ENCODE data around the gene EPN1. TPM values are rescaled to one million over a fixed set of nuclear protein-coding genes. Genes with fewer than 3 reads are reported as not detected.

EPN1 gene
- total and polyA plus RNA-seq, 5 donors from 2014 or later, result 6.3 to 46.1 (median 8.1) TPM

- peaks cover 60% of the 10 kb centered on the region for H3K36me3 ChIP-seq (ENCODE audit: control insufficient read depth, insufficient read depth, low read length)
- DNase-seq, result no peak
- peaks cover 5% of the 10 kb centered on the region for H3K36me3 Mint-ChIP-seq
Measured at GRCh38 chr19:55689411-55690108, 14.5 kb downstream of the EPN1 start.

GRCh38 chr19:55690109-55690768 is 15.2 kb downstream of the EPN1 start:
- Histone ChIP-seq H3K4me1 (ENCODE audit: control insufficient read depth, insufficient read depth, low read length, poor library complexity, severe bottlenecking) (no peaks in the 10 kb centered on the region), H3K9me3 (ENCODE audit: control insufficient read depth in 2 of 2, low read length in 2 of 2) (no peaks in the 10 kb centered on the region), H3K27ac (ENCODE audit: insufficient read depth, low read length, poor library complexity, severe bottlenecking) (no peak overlapping the region), H3K36me3 (ENCODE audit: control insufficient read depth, insufficient read depth, low read length) (peaks cover 58% of the 10 kb centered on the region), H3K4me3 (ENCODE audit: low read depth, low read length) (no peak overlapping the region), H3K27me3 (ENCODE audit: control insufficient read depth, insufficient read depth, low read length) (no peaks in the 10 kb centered on the region)
- no peak for DNase-seq
- Mint-ChIP-seq H3K4me3 (no peak overlapping the region), H3K4me1 (peaks cover 0 to 15% (median 0%) of the 10 kb centered on the region in 4 donors), H3K27ac (no peak overlapping the region), H3K36me3 (peaks cover 5% of the 10 kb centered on the region), H3K9me3 (no peaks in the 10 kb centered on the region), H3K27me3 (no peaks in the 10 kb centered on the region)
- ATAC-seq (ENCODE audit: low read depth in 2 of 2), result no peak

More at GRCh38 chr19:55689411-55690108, 14.5 kb downstream of the EPN1 start:
- Mint-ChIP-seq H3K4me3 (peak overlapping the region in 1 of 4 donors; percentile 15), H3K27me3 (no peaks in the 10 kb centered on the region), H3K9me3 (no peaks in the 10 kb centered on the region), H3K4me1 (peaks cover 0 to 15% (median 2%) of the 10 kb centered on the region in 4 donors), H3K27ac (peak overlapping the region in 1 of 3 donors; percentile 56)
- Histone ChIP-seq H3K4me1 (ENCODE audit: control insufficient read depth, insufficient read depth, low read length, poor library complexity, severe bottlenecking) (no peaks in the 10 kb centered on the region), H3K27me3 (ENCODE audit: control insufficient read depth, insufficient read depth, low read length) (no peaks in the 10 kb centered on the region), H3K27ac (ENCODE audit: insufficient read depth, low read length, poor library complexity, severe bottlenecking) (no peak overlapping the region), H3K4me3 (ENCODE audit: low read depth, low read length) (no peak overlapping the region), H3K9me3 (ENCODE audit: control insufficient read depth in 2 of 2, low read length in 2 of 2) (no peaks in the 10 kb centered on the region)
- no peak for ATAC-seq (ENCODE audit: low read depth in 2 of 2)

- H3K36me3 Mint-ChIP-seq, result peaks cover 5% of the 10 kb centered on the region
- H3K36me3 ChIP-seq (ENCODE audit: control insufficient read depth, insufficient read depth, low read length), result peaks cover 56% of the 10 kb centered on the region
- H3K4me3 Mint-ChIP-seq, result no peak overlapping the region
- H3K9me3 Mint-ChIP-seq, result no peaks in the 10 kb centered on the region
- no peak overlapping the region for H3K27ac Mint-ChIP-seq
- H3K9me3 ChIP-seq (ENCODE audit: control insufficient read depth in 2 of 2, low read length in 2 of 2), result no peaks in the 10 kb centered on the region
- no peak overlapping the region for H3K27ac ChIP-seq (ENCODE audit: insufficient read depth, low read length, poor library complexity, severe bottlenecking)
- H3K27me3 ChIP-seq (ENCODE audit: control insufficient read depth, insufficient read depth, low read length), result no peaks in the 10 kb centered on the region
- no peak overlapping the region for H3K4me3 ChIP-seq (ENCODE audit: low read depth, low read length)
- peaks cover 0 to 13% (median 0%) of the 10 kb centered on the region in 4 donors for H3K4me1 Mint-ChIP-seq
- DNase-seq (no peak), ATAC-seq (ENCODE audit: low read depth in 2 of 2) (no peak)
- no peaks in the 10 kb centered on the region for H3K4me1 ChIP-seq (ENCODE audit: control insufficient read depth, insufficient read depth, low read length, poor library complexity, severe bottlenecking)
- no peaks in the 10 kb centered on the region for H3K27me3 Mint-ChIP-seq
Measured at GRCh38 chr19:55690769-55691545, 15.9 kb downstream of the EPN1 start.

- H3K36me3 Mint-ChIP-seq, result peaks cover 5% of the 10 kb centered on the region
- H3K27ac Mint-ChIP-seq, result no peak overlapping the region
- H3K4me3 Mint-ChIP-seq, result no peak overlapping the region
- H3K4me3 ChIP-seq (ENCODE audit: low read depth, low read length), result no peak overlapping the region
- no peaks in the 10 kb centered on the region for H3K27me3 ChIP-seq (ENCODE audit: control insufficient read depth, insufficient read depth, low read length)
- no peaks in the 10 kb centered on the region for H3K9me3 Mint-ChIP-seq
- H3K4me1 ChIP-seq (ENCODE audit: control insufficient read depth, insufficient read depth, low read length, poor library complexity, severe bottlenecking), result no peaks in the 10 kb centered on the region
- no peaks in the 10 kb centered on the region for H3K27me3 Mint-ChIP-seq
- ATAC-seq (ENCODE audit: low read depth in 2 of 2), result no peak
- no peaks in the 10 kb centered on the region for H3K9me3 ChIP-seq (ENCODE audit: control insufficient read depth in 2 of 2, low read length in 2 of 2)
- H3K36me3 ChIP-seq (ENCODE audit: control insufficient read depth, insufficient read depth, low read length), result peaks cover 54% of the 10 kb centered on the region
- H3K4me1 Mint-ChIP-seq, result peaks cover 0 to 7% (median 0%) of the 10 kb centered on the region in 4 donors
- DNase-seq, result no peak
- no peak overlapping the region for H3K27ac ChIP-seq (ENCODE audit: insufficient read depth, low read length, poor library complexity, severe bottlenecking)
Measured at GRCh38 chr19:55691561-55692481, 16.8 kb downstream of the EPN1 start.

GRCh38 chr19:55692681-55693081 is 17.7 kb downstream of the EPN1 start:
- Histone ChIP-seq H3K27me3 (ENCODE audit: control insufficient read depth, insufficient read depth, low read length) (no peaks in the 10 kb centered on the region), H3K9me3 (ENCODE audit: control insufficient read depth in 2 of 2, low read length in 2 of 2) (no peaks in the 10 kb centered on the region), H3K36me3 (ENCODE audit: control insufficient read depth, insufficient read depth, low read length) (peaks cover 51% of the 10 kb centered on the region), H3K27ac (ENCODE audit: insufficient read depth, low read length, poor library complexity, severe bottlenecking) (no peak overlapping the region), H3K4me3 (ENCODE audit: low read depth, low read length) (no peak overlapping the region), H3K4me1 (ENCODE audit: control insufficient read depth, insufficient read depth, low read length, poor library complexity, severe bottlenecking) (no peaks in the 10 kb centered on the region)
- H3K4me1 Mint-ChIP-seq, result peaks cover 0 to 7% (median 1%) of the 10 kb centered on the region in 4 donors
- H3K9me3 Mint-ChIP-seq, result no peaks in the 10 kb centered on the region
- peaks cover 9% of the 10 kb centered on the region for H3K36me3 Mint-ChIP-seq
- H3K27me3 Mint-ChIP-seq, result no peaks in the 10 kb centered on the region
- H3K4me3 Mint-ChIP-seq, result no peak overlapping the region
- ATAC-seq (ENCODE audit: low read depth in 2 of 2), result no peak
- no peak overlapping the region for H3K27ac Mint-ChIP-seq
- DNase-seq, result no peak

- DNase-seq, result no peak
- Histone ChIP-seq H3K36me3 (ENCODE audit: control insufficient read depth, insufficient read depth, low read length) (peaks cover 48% of the 10 kb centered on the region), H3K27me3 (ENCODE audit: control insufficient read depth, insufficient read depth, low read length) (no peaks in the 10 kb centered on the region), H3K4me3 (ENCODE audit: low read depth, low read length) (no peak overlapping the region), H3K9me3 (ENCODE audit: control insufficient read depth in 2 of 2, low read length in 2 of 2) (no peaks in the 10 kb centered on the region), H3K27ac (ENCODE audit: insufficient read depth, low read length, poor library complexity, severe bottlenecking) (no peak overlapping the region), H3K4me1 (ENCODE audit: control insufficient read depth, insufficient read depth, low read length, poor library complexity, severe bottlenecking) (no peaks in the 10 kb centered on the region)
- no peak for ATAC-seq (ENCODE audit: low read depth in 2 of 2)
- Mint-ChIP-seq H3K27ac (peak overlapping the region in 1 of 3 donors; percentile 9), H3K4me3 (no peak overlapping the region), H3K9me3 (no peaks in the 10 kb centered on the region), H3K4me1 (peaks cover 0 to 8% (median 0%) of the 10 kb centered on the region in 4 donors), H3K36me3 (peaks cover 11% of the 10 kb centered on the region), H3K27me3 (no peaks in the 10 kb centered on the region)
Measured at GRCh38 chr19:55693336-55693974, 18.4 kb downstream of the EPN1 start.

- Mint-ChIP-seq H3K27me3 (no peaks in the 10 kb centered on the region), H3K36me3 (peaks cover 17% of the 10 kb centered on the region), H3K4me1 (peaks cover 0 to 8% (median 0%) of the 10 kb centered on the region in 4 donors), H3K27ac (no peak overlapping the region), H3K9me3 (no peaks in the 10 kb centered on the region), H3K4me3 (no peak overlapping the region)
- H3K27me3 ChIP-seq (ENCODE audit: control insufficient read depth, insufficient read depth, low read length), result no peaks in the 10 kb centered on the region
- H3K9me3 ChIP-seq (ENCODE audit: control insufficient read depth in 2 of 2, low read length in 2 of 2), result no peaks in the 10 kb centered on the region
- no peak overlapping the region for H3K27ac ChIP-seq (ENCODE audit: insufficient read depth, low read length, poor library complexity, severe bottlenecking)
- H3K36me3 ChIP-seq (ENCODE audit: control insufficient read depth, insufficient read depth, low read length), result peaks cover 42% of the 10 kb centered on the region
- no peak for ATAC-seq (ENCODE audit: low read depth in 2 of 2)
- DNase-seq, result no peak
- H3K4me3 ChIP-seq (ENCODE audit: low read depth, low read length), result no peak overlapping the region
- no peaks in the 10 kb centered on the region for H3K4me1 ChIP-seq (ENCODE audit: control insufficient read depth, insufficient read depth, low read length, poor library complexity, severe bottlenecking)
Measured at GRCh38 chr19:55694241-55694655, 19.2 kb downstream of the EPN1 start.

Measured in CD4-positive, CD25-positive, alpha-beta regulatory T cell (primary cell).